ENCODE measurements around the gene YWHAH.

Gene YWHAH

DNA sequence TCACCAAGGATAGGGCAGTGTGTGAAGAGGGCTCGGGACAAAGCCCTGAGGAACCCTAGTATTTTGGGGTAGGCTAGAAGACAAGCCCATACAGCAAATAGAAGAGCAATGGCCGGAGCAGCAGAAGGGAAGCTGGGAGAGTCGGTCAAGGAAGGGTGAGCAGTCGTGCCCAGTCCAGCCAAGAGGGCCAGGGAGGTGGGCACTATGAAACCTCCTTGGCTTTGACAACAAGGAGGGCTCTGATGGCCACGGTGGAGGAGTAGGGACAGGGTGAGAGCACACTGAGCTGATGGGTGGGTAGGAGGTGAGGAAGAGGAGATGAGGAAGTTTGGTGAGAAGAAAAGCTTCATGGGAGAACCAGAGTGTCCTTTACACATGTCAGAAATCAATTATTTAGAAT, 2.2 kb upstream of the YWHAH start:
- no peak for TF ChIP-seq CTCF (IDR thresholded peaks at IDR 0.05; ENCODE audit: low read depth, low read length)
- H3K4me3 ChIP-seq (ENCODE audit: low read depth, low read length): no peak overlapping the region

DNA sequence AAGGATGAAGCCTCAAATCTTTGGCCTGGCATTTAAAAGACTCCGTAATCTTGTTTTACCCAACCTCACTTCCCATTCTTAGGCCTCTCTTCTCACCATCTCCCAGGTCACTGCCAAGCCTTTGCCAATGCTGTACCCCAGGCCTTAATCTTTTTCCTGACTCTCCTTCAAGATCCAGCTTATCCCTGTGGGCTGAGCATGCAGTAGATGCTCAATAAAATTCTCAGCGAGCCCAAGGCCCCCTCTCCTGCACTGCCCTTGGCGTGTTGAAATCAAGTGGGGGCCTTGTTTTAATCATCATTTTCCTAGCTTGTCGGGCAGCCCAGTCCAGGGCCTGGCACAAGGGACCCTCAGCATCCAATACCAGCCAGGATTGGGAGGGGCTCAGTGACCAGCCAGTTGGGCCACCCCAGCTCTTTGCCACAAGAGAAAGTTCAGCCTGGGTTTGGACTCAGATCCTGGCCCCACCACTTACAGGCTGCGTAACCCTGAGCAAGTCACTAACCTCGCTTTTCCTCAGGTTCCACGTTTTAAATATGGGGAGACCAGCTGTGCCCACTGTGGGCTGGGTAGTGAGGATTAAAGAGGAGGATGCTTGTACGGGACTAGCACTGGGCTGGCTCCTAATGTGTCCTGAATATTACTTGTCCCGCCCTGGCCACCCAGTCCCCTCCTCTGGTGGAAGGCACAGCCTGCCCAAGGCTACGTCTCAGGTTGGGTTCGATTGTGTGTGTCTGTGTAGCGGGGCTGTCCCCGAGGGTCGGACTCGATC, 943 bp upstream of the YWHAH start:
- TF ChIP-seq CTCF (IDR thresholded peaks at IDR 0.05; ENCODE audit: low read depth, low read length): no peak
- H3K4me3 ChIP-seq (ENCODE audit: low read depth, low read length): peak overlapping the region; percentile 97

- TF ChIP-seq CTCF (IDR thresholded peaks at IDR 0.05; ENCODE audit: low read depth, low read length): no peak
- H3K4me3 ChIP-seq (ENCODE audit: low read depth, low read length): peak overlapping the region; percentile 97
These were observed 536 bp downstream of the YWHAH start for GRCh38 chr22:31944700-31945442.

- no peak for TF ChIP-seq CTCF (IDR thresholded peaks at IDR 0.05; ENCODE audit: low read depth, low read length)
- H3K4me3 ChIP-seq (ENCODE audit: low read depth, low read length): peak overlapping the region; percentile 97
These were observed 1.1 kb downstream of the YWHAH start for GRCh38 chr22:31945443-31945855.

DNA sequence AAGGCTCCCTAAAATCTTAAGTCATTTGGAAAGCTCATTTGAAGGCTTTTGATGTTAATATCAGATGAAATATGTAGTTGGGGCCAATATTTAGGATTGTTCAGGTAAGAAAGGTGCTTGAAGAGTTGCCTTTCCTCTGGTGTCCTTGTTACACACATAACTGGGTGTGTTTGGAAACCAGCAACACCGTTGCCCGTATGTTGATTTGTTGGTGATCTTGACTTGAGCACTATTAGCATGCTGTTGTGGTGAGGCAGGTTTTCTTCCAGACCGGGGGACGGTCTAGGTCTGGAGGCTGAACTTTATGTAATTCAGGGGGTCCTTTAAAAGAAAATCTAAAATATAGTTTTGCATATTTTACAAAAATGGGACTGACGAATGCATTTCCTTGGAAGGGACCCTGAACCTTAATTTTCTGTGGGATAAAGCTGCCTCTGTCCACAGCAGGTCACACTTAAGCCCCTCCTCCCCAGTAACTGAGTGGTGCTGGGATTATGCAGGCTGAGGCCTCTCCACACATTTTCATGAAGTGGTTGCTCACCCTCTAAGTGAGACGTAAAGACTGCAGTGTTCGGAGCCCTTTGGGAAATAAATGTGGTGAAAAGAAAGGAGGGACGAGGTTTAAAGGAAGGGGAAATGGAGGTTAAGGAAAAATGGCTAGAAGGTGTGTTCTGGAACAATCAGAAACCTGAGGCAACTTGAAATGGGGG, 1.8 kb downstream of the YWHAH start:
- TF ChIP-seq CTCF (IDR thresholded peaks at IDR 0.05; ENCODE audit: low read depth, low read length): no peak
- peak overlapping the region; percentile 97 for H3K4me3 ChIP-seq (ENCODE audit: low read depth, low read length)

DNA sequence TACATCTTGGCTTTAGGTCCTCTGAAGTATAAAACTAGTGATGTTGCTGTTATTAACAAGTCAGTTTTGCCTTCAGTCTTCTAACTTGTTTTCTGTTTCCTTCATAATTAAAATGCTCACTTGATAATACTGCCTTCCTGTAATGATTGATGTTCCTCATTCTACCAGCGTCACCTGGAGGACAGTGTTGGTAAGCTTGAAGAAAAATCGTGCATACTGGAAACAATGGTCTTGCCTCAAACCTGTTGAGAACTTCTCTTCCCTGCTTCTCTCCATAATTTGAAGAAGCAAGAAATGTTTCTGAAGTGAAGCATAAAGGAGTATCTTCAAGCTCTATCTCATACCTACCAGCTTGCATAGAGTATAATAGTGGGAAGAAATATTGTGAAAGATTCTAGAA, 3.0 kb downstream of the YWHAH start:
- TF ChIP-seq CTCF (IDR thresholded peaks at IDR 0.05; ENCODE audit: low read depth, low read length): no peak
- no peak overlapping the region; the same call in 1 of the 2 replicates for H3K4me3 ChIP-seq (ENCODE audit: low read depth, low read length)
